ENCODE results near the gene TEX30.

TEX30 gene

GRCh38 chr13:102773441-102774213 is at the start of gene TEX30:
TSS of gene TEX30 (minus strand) at chr13:102773786. CDS start at chr13:102770026, 3,760 bp downstream.
- no peak; the same call in 1 of the 2 replicates for TF ChIP-seq CTCF (IDR thresholded peaks at IDR 0.05; ENCODE audit: low read depth, low read length)

GRCh38 chr13:102817907-102818306 is 44.3 kb upstream of the TEX30 start:
- no peak for DNase-seq (ENCODE audit: extremely low read depth, low read depth)
- TF ChIP-seq CTCF (IDR thresholded peaks at IDR 0.05; ENCODE audit: low read depth, low read length), result no peak

More at GRCh38 chr13:102773441-102774213, at the start of gene TEX30:
- DNase-seq (ENCODE audit: extremely low read depth, low read depth), result peak; percentile 53

- no peak for DNase-seq (ENCODE audit: extremely low read depth, low read depth)
- TF ChIP-seq CTCF (IDR thresholded peaks at IDR 0.05; ENCODE audit: low read depth, low read length), result no peak
Observed at GRCh38 chr13:102817241-102817640, 43.7 kb upstream of the TEX30 start.

GRCh38 chr13:102816708-102817107 is 43.1 kb upstream of the TEX30 start:
- no peak for TF ChIP-seq CTCF (IDR thresholded peaks at IDR 0.05; ENCODE audit: low read depth, low read length)
- DNase-seq (ENCODE audit: extremely low read depth, low read depth), result no peak

- TF ChIP-seq CTCF (IDR thresholded peaks at IDR 0.05; ENCODE audit: low read depth, low read length), result no peak
- no peak for DNase-seq (ENCODE audit: extremely low read depth, low read depth)
Observed at GRCh38 chr13:102815788-102816187, 42.2 kb upstream of the TEX30 start.

GRCh38 chr13:102814793-102815192 is 41.2 kb upstream of the TEX30 start:
- no peak for DNase-seq (ENCODE audit: extremely low read depth, low read depth)
- TF ChIP-seq CTCF (IDR thresholded peaks at IDR 0.05; ENCODE audit: low read depth, low read length), result no peak

- TF ChIP-seq CTCF (IDR thresholded peaks at IDR 0.05; ENCODE audit: low read depth, low read length), result no peak
- DNase-seq (ENCODE audit: extremely low read depth, low read depth), result no peak
Observed at GRCh38 chr13:102814025-102814607, 40.5 kb upstream of the TEX30 start.

Data from AG09319 (cell line).